ENCODE measurements around the gene NIN. TPM values are rescaled to one million over a fixed set of nuclear protein-coding genes. Genes with fewer than 3 reads are reported as not detected.
"Not testable (repeated sequence)": the region's sequence is repeated elsewhere in the genome, so short reads cannot be mapped to it uniquely, and the experiment has no call there.

NIN gene
- total RNA-seq, 2 experiments from 2014 or later = 104 TPM

- ATAC-seq (no peak), DNase-seq (no peak)
- Mint-ChIP-seq H3K9me3 (ENCODE audit: insufficient read depth) (no peaks in the 10 kb centered on the region), H3K27me3 (ENCODE audit: low read depth) (no peaks in the 10 kb centered on the region), H3K4me3 (no peak overlapping the region), H3K4me1 (ENCODE audit: low read depth) (peaks cover 77% of the 10 kb centered on the region), H3K27ac (no peak overlapping the region), H3K36me3 (ENCODE audit: low read depth) (peaks cover 44% of the 10 kb centered on the region)
- CTCF ChIA-PET = interaction anchor here (0.6 to 16.3 kb wide), 7 partner anchors 10 to 506 kb away, joined by 3 to 204 read pairs (median 3); no protein-coding TSS in a partner anchor
- POLR2A ChIA-PET = interaction anchor here (1.2 kb wide), 1 partner anchor 34 kb away, joined by 5 read pairs; no protein-coding TSS in a partner anchor
Observed at GRCh38 chr14:50826681-50827080, 4.3 kb downstream of the NIN start.

GRCh38 chr14:50825307-50825706, 5.7 kb downstream of the NIN start:
- no peaks in the 10 kb centered on the region for H3K9me3 Mint-ChIP-seq (ENCODE audit: insufficient read depth)
- CTCF ChIA-PET = interaction anchor here (0.8 to 16.3 kb wide), 2 partner anchors 32 to 34 kb away, joined by 3 to 204 read pairs; no protein-coding TSS in a partner anchor
- no peak overlapping the region for H3K4me3 Mint-ChIP-seq
- no peaks in the 10 kb centered on the region for H3K27me3 Mint-ChIP-seq (ENCODE audit: low read depth)
- peaks cover 86% of the 10 kb centered on the region for H3K4me1 Mint-ChIP-seq (ENCODE audit: low read depth)
- H3K27ac Mint-ChIP-seq = no peak overlapping the region
- POLR2A ChIA-PET = no interaction called here
- ATAC-seq = no peak
- DNase-seq = no peak
- peaks cover 56% of the 10 kb centered on the region for H3K36me3 Mint-ChIP-seq (ENCODE audit: low read depth)

GRCh38 chr14:50823762-50824636, 7.0 kb downstream of the NIN start:
- POLR2A ChIA-PET = interaction anchor here (0.7 to 3.5 kb wide), 3 partner anchors 11 to 36 kb away, joined by 3 to 14 read pairs (median 8); no protein-coding TSS in a partner anchor
- H3K36me3 Mint-ChIP-seq (ENCODE audit: low read depth) = peaks cover 59% of the 10 kb centered on the region
- H3K27ac Mint-ChIP-seq = peak overlapping the region; percentile 94

GRCh38 chr14:50823051-50823761, 7.8 kb downstream of the NIN start:
- H3K27me3 Mint-ChIP-seq (ENCODE audit: low read depth) = no peaks in the 10 kb centered on the region
- no peak for DNase-seq
- ChIA-PET CTCF (interaction anchor here (0.6 to 16.3 kb wide), 14 partner anchors 9 to 970 kb away, joined by 3 to 204 read pairs (median 3); partner anchors contain the start of gene NEMF), POLR2A (interaction anchor here (1.6 to 3.5 kb wide), 3 partner anchors 8 to 37 kb away, joined by 8 to 29 read pairs (median 14); partner anchors contain the start of gene NIN)
- peaks cover 89% of the 10 kb centered on the region for H3K4me1 Mint-ChIP-seq (ENCODE audit: low read depth)
- H3K4me3 Mint-ChIP-seq = peak overlapping the region; percentile 73
- peak; percentile 21 for ATAC-seq
- H3K27ac Mint-ChIP-seq = peak overlapping the region; percentile 94
- H3K9me3 Mint-ChIP-seq (ENCODE audit: insufficient read depth) = no peaks in the 10 kb centered on the region
- peaks cover 58% of the 10 kb centered on the region for H3K36me3 Mint-ChIP-seq (ENCODE audit: low read depth)

More at GRCh38 chr14:50823762-50824636, 7.0 kb downstream of the NIN start:
- ATAC-seq (peak; percentile 8), DNase-seq (no peak)
- peaks cover 90% of the 10 kb centered on the region for H3K4me1 Mint-ChIP-seq (ENCODE audit: low read depth)
- H3K27me3 Mint-ChIP-seq (ENCODE audit: low read depth) = no peaks in the 10 kb centered on the region
- CTCF ChIA-PET = interaction anchor here (0.8 to 16.3 kb wide), 10 partner anchors 8 to 283 kb away, joined by 3 to 204 read pairs (median 3); no protein-coding TSS in a partner anchor
- no peaks in the 10 kb centered on the region for H3K9me3 Mint-ChIP-seq (ENCODE audit: insufficient read depth)
- peak overlapping the region; percentile 73 for H3K4me3 Mint-ChIP-seq

- no peaks in the 10 kb centered on the region for H3K27me3 Mint-ChIP-seq (ENCODE audit: low read depth)
- DNase-seq = peak; percentile 36
- peak overlapping the region; percentile 73 for H3K4me3 Mint-ChIP-seq
- no peaks in the 10 kb centered on the region for H3K9me3 Mint-ChIP-seq (ENCODE audit: insufficient read depth)
- peaks cover 57% of the 10 kb centered on the region for H3K36me3 Mint-ChIP-seq (ENCODE audit: low read depth)
- H3K4me1 Mint-ChIP-seq (ENCODE audit: low read depth) = peaks cover 84% of the 10 kb centered on the region
- ChIA-PET POLR2A (interaction anchor here (0.7 to 3.5 kb wide), 7 partner anchors 8 to 38 kb away, joined by 3 to 29 read pairs (median 8); partner anchors contain the start of gene NIN), CTCF (interaction anchor here (0.6 to 16.3 kb wide), 11 partner anchors 12 to 970 kb away, joined by 3 to 204 read pairs (median 3); partner anchors contain the start of gene NEMF)
- ATAC-seq = peak; percentile 61
- peak overlapping the region; percentile 94 for H3K27ac Mint-ChIP-seq
Observed at GRCh38 chr14:50822501-50823042, 8.4 kb downstream of the NIN start.

- CTCF ChIA-PET = interaction anchor here (0.5 to 16.3 kb wide), 10 partner anchors 8 to 969 kb away, joined by 3 to 204 read pairs (median 4); partner anchors contain the start of gene NEMF
- H3K27ac Mint-ChIP-seq = peak overlapping the region; percentile 94
- peak overlapping the region; percentile 73 for H3K4me3 Mint-ChIP-seq
- H3K4me1 Mint-ChIP-seq (ENCODE audit: low read depth) = peaks cover 81% of the 10 kb centered on the region
- no peaks in the 10 kb centered on the region for H3K9me3 Mint-ChIP-seq (ENCODE audit: insufficient read depth)
- H3K36me3 Mint-ChIP-seq (ENCODE audit: low read depth) = peaks cover 54% of the 10 kb centered on the region
- ATAC-seq = peak; percentile 68
- POLR2A ChIA-PET = interaction anchor here (0.7 to 3.5 kb wide), 8 partner anchors 9 to 38 kb away, joined by 3 to 29 read pairs (median 4); partner anchors contain the start of gene NIN
- DNase-seq = peak; percentile 86
- no peaks in the 10 kb centered on the region for H3K27me3 Mint-ChIP-seq (ENCODE audit: low read depth)
Observed at GRCh38 chr14:50821510-50822464, 9.2 kb downstream of the NIN start.

GRCh38 chr14:50820786-50821509, 10.0 kb downstream of the NIN start:
- Mint-ChIP-seq H3K27ac (peak overlapping the region; percentile 94), H3K4me3 (peak overlapping the region; percentile 73), H3K4me1 (ENCODE audit: low read depth) (peaks cover 81% of the 10 kb centered on the region), H3K9me3 (ENCODE audit: insufficient read depth) (no peaks in the 10 kb centered on the region), H3K27me3 (ENCODE audit: low read depth) (no peaks in the 10 kb centered on the region), H3K36me3 (ENCODE audit: low read depth) (peaks cover 54% of the 10 kb centered on the region)
- DNase-seq (no peak), ATAC-seq (no peak)
- ChIA-PET POLR2A (interaction anchor here (1.0 to 3.5 kb wide), 5 partner anchors 9 to 39 kb away, joined by 3 to 29 read pairs (median 8); partner anchors contain the start of gene NIN), CTCF (interaction anchor here (0.6 to 16.3 kb wide), 7 partner anchors 8 to 1235 kb away, joined by 4 to 204 read pairs (median 5); no protein-coding TSS in a partner anchor)

- Mint-ChIP-seq H3K27ac (peak overlapping the region; percentile 44), H3K4me1 (ENCODE audit: low read depth) (peaks cover 80% of the 10 kb centered on the region), H3K9me3 (ENCODE audit: insufficient read depth) (peaks cover 11% of the 10 kb centered on the region), H3K36me3 (ENCODE audit: low read depth) (peaks cover 58% of the 10 kb centered on the region)
- POLR2A ChIA-PET; ATAC-seq; DNase-seq; H3K4me3 Mint-ChIP-seq; H3K27me3 Mint-ChIP-seq (ENCODE audit: low read depth): not testable (repeated sequence)
- CTCF ChIA-PET = interaction anchor here (1.4 to 2.8 kb wide), 2 partner anchors 10 to 41 kb away, joined by 5 to 12 read pairs; no protein-coding TSS in a partner anchor
Observed at GRCh38 chr14:50819303-50819702, 11.7 kb downstream of the NIN start.

- Mint-ChIP-seq H3K27me3 (ENCODE audit: low read depth) (no peaks in the 10 kb centered on the region), H3K4me1 (ENCODE audit: low read depth) (peaks cover 74% of the 10 kb centered on the region), H3K27ac (no peak overlapping the region), H3K9me3 (ENCODE audit: insufficient read depth) (peaks cover 12% of the 10 kb centered on the region), H3K36me3 (ENCODE audit: low read depth) (peaks cover 66% of the 10 kb centered on the region), H3K4me3 (no peak overlapping the region)
- ATAC-seq (no peak), DNase-seq (no peak)
- ChIA-PET CTCF (interaction anchor here (0.8 to 1.5 kb wide), 5 partner anchors 10 to 44 kb away, joined by 3 to 4 read pairs (median 4); no protein-coding TSS in a partner anchor), POLR2A (interaction anchor here (2.1 kb wide), 1 partner anchor 13 kb away, joined by 7 read pairs; the partner anchor contains the start of gene NIN)
Observed at GRCh38 chr14:50816395-50817047, 14.4 kb downstream of the NIN start.

All from activated CD8-positive, alpha-beta T cell treated with anti-CD3 and anti-CD28 coated beads, Interleukin-2, amount 10 ng/mL, durations not matched to agents 7 days and 5 days (primary cell).